ENCODE results near the gene JAKMIP1.

- TF ChIP-seq, protein P1, sequence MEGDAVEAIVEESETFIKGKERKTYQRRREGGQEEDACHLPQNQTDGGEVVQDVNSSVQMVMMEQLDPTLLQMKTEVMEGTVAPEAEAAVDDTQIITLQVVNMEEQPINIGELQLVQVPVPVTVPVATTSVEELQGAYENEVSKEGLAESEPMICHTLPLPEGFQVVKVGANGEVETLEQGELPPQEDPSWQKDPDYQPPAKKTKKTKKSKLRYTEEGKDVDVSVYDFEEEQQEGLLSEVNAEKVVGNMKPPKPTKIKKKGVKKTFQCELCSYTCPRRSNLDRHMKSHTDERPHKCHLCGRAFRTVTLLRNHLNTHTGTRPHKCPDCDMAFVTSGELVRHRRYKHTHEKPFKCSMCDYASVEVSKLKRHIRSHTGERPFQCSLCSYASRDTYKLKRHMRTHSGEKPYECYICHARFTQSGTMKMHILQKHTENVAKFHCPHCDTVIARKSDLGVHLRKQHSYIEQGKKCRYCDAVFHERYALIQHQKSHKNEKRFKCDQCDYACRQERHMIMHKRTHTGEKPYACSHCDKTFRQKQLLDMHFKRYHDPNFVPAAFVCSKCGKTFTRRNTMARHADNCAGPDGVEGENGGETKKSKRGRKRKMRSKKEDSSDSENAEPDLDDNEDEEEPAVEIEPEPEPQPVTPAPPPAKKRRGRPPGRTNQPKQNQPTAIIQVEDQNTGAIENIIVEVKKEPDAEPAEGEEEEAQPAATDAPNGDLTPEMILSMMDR (IDR thresholded peaks at IDR 0.05; ENCODE audit: low read depth, low read length, poor library complexity, severe bottlenecking) = no peak
- TF ChIP-seq EZH2phosphoT487 (IDR thresholded peaks at IDR 0.05; ENCODE audit: borderline replicate concordance, low read length) = no peak
These were observed 182.0 kb downstream of the JAKMIP1 start, which contains the start of gene C4orf50 for GRCh38 chr4:6018331-6018730.
